ENCODE data around the gene KATNB1.

- TF ChIP-seq, protein P1, sequence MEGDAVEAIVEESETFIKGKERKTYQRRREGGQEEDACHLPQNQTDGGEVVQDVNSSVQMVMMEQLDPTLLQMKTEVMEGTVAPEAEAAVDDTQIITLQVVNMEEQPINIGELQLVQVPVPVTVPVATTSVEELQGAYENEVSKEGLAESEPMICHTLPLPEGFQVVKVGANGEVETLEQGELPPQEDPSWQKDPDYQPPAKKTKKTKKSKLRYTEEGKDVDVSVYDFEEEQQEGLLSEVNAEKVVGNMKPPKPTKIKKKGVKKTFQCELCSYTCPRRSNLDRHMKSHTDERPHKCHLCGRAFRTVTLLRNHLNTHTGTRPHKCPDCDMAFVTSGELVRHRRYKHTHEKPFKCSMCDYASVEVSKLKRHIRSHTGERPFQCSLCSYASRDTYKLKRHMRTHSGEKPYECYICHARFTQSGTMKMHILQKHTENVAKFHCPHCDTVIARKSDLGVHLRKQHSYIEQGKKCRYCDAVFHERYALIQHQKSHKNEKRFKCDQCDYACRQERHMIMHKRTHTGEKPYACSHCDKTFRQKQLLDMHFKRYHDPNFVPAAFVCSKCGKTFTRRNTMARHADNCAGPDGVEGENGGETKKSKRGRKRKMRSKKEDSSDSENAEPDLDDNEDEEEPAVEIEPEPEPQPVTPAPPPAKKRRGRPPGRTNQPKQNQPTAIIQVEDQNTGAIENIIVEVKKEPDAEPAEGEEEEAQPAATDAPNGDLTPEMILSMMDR (IDR thresholded peaks at IDR 0.05) = no peak
- TF ChIP-seq POLR2A (IDR thresholded peaks at IDR 0.05) = no peak
Measured at GRCh38 chr16:57755061-57755684, 19.6 kb downstream of the KATNB1 start.

Measured in lower leg skin (tissue), 3 donors.